ENCODE measurements around the gene SLC7A9. TPM values are rescaled to one million over a fixed set of nuclear protein-coding genes. Genes with fewer than 3 reads are reported as not detected.

The SLC7A9 gene
- polyA plus RNA-seq, 1 donor (not counting 4 experiments of a cell fraction or from before 2014, with no cell fraction given): 0.20 TPM

GRCh38 chr19:32877977-32878745 lies 8.6 kb upstream of the SLC7A9 start:
- H3K4me2 ChIP-seq (ENCODE audit: control insufficient read depth, extremely low read depth, insufficient read depth, low read depth, low read length): no peak overlapping the region
- DNase-seq (ENCODE audit: low read depth, low spot score): no peak
- no peak for FAIRE-seq
- no peak overlapping the region for H3K9ac ChIP-seq (ENCODE audit: control insufficient read depth, extremely low read depth, insufficient read depth, low read length)
- no peaks in the 10 kb centered on the region for H3K79me2 ChIP-seq (ENCODE audit: control insufficient read depth, insufficient read depth, low read length)
- H3K27ac ChIP-seq (ENCODE audit: control insufficient read depth, insufficient read depth, low read length): no peak overlapping the region
- no peaks in the 10 kb centered on the region for H3K4me1 ChIP-seq (ENCODE audit: control insufficient read depth, extremely low read depth, insufficient read depth, low read length)
- no peak for TF ChIP-seq EZH2 (IDR thresholded peaks at IDR 0.05; ENCODE audit: low read length)
- TF ChIP-seq CTCF (optimal IDR thresholded peaks at IDR 0.05 in 1 of 3, IDR thresholded peaks at IDR 0.05 in 1 of 3, conservative IDR thresholded peaks at IDR 0.05 in 1 of 3; ENCODE audit: extremely low read depth in 1 of 3, insufficient read depth in 2 of 3, low read length in 3 of 3): no peak
- H3K4me3 ChIP-seq (ENCODE audit: control insufficient read depth in 2 of 3, extremely low read depth in 1 of 3, insufficient read depth in 2 of 3, low read depth in 1 of 3, low read length in 3 of 3): no peak overlapping the region
- no peaks in the 10 kb centered on the region for H4K20me1 ChIP-seq (ENCODE audit: control insufficient read depth, extremely low read depth, insufficient read depth, low read length)
- H2AFZ ChIP-seq (ENCODE audit: control insufficient read depth, low read length): no peak overlapping the region
- no peaks in the 10 kb centered on the region for H3K27me3 ChIP-seq (ENCODE audit: control insufficient read depth, extremely low read depth, insufficient read depth, low read length)
- H3K9me1 ChIP-seq (ENCODE audit: control insufficient read depth, extremely low read depth, insufficient read depth, low read length): no peaks in the 10 kb centered on the region
- H3K9me3 ChIP-seq (ENCODE audit: control insufficient read depth, low read depth, low read length): no peaks in the 10 kb centered on the region
- H3K36me3 ChIP-seq (ENCODE audit: control insufficient read depth in 2 of 2, extremely low read depth in 1 of 2, insufficient read depth in 2 of 2, low read length in 2 of 2): peaks cover 0 to 2% of the 10 kb centered on the region in 2 experiments
- dilution Hi-C loops (cut with MboI; ENCODE audit: extremely low pct_ligation_motif_present, low sequenced_read_pairs): loop anchor here (25.0 kb wide), 1 partner anchor 91 kb away; no protein-coding TSS in a partner anchor

GRCh38 chr19:32877323-32877912 lies 7.9 kb upstream of the SLC7A9 start:
- Histone ChIP-seq H4K20me1 (ENCODE audit: control insufficient read depth, extremely low read depth, insufficient read depth, low read length) (no peaks in the 10 kb centered on the region), H3K4me2 (ENCODE audit: control insufficient read depth, extremely low read depth, insufficient read depth, low read depth, low read length) (no peak overlapping the region), H3K4me1 (ENCODE audit: control insufficient read depth, extremely low read depth, insufficient read depth, low read length) (no peaks in the 10 kb centered on the region), H3K9me1 (ENCODE audit: control insufficient read depth, extremely low read depth, insufficient read depth, low read length) (no peaks in the 10 kb centered on the region), H3K27me3 (ENCODE audit: control insufficient read depth, extremely low read depth, insufficient read depth, low read length) (no peaks in the 10 kb centered on the region), H3K36me3 (ENCODE audit: control insufficient read depth in 2 of 2, extremely low read depth in 1 of 2, insufficient read depth in 2 of 2, low read length in 2 of 2) (peaks cover 0 to 2% of the 10 kb centered on the region in 2 experiments), H3K4me3 (ENCODE audit: control insufficient read depth in 2 of 3, extremely low read depth in 1 of 3, insufficient read depth in 2 of 3, low read depth in 1 of 3, low read length in 3 of 3) (no peak overlapping the region), H3K79me2 (ENCODE audit: control insufficient read depth, insufficient read depth, low read length) (no peaks in the 10 kb centered on the region), H3K9me3 (ENCODE audit: control insufficient read depth, low read depth, low read length) (no peaks in the 10 kb centered on the region), H3K27ac (ENCODE audit: control insufficient read depth, insufficient read depth, low read length) (no peak overlapping the region), H2AFZ (ENCODE audit: control insufficient read depth, low read length) (no peak overlapping the region), H3K9ac (ENCODE audit: control insufficient read depth, extremely low read depth, insufficient read depth, low read length) (no peak overlapping the region)
- TF ChIP-seq EZH2 (IDR thresholded peaks at IDR 0.05; ENCODE audit: low read length) (no peak), CTCF (optimal IDR thresholded peaks at IDR 0.05 in 1 of 3, IDR thresholded peaks at IDR 0.05 in 1 of 3, conservative IDR thresholded peaks at IDR 0.05 in 1 of 3; ENCODE audit: extremely low read depth in 1 of 3, insufficient read depth in 2 of 3, low read length in 3 of 3) (no peak)
- FAIRE-seq (no peak), DNase-seq (ENCODE audit: low read depth, low spot score) (no peak)
- dilution Hi-C loops (cut with MboI; ENCODE audit: extremely low pct_ligation_motif_present, low sequenced_read_pairs): loop anchor here (25.0 kb wide), 1 partner anchor 90 kb away; no protein-coding TSS in a partner anchor

Measured in keratinocyte (primary cell).